GM19397 (cell line): ENCODE data around the gene INAFM1.

ENCODE experiments used
- ATAC-seq: cut with Tn5 transposase; IDR thresholded peaks from one replicate; pipeline ENCODE4 v1.9.1; 2021; ENCODE audit warnings: mild to moderate bottlenecking, moderate library complexity; ENCODE audit not compliant: unreplicated experiment

The INAFM1 gene

GRCh38 chr19:47274071-47274890 lies at the start of gene INAFM1:
TSS of gene INAFM1 (plus strand) at chr19:47274885. CDS start at chr19:47274920, 35 bp downstream.
- ATAC-seq, result peak; percentile 52

GRCh38 chr19:47225746-47226425 lies 48.8 kb upstream of the INAFM1 start:
- peak; percentile 46 for ATAC-seq

GRCh38 chr19:47226426-47227351 lies 48.0 kb upstream of the INAFM1 start:
- peak; percentile 15 for ATAC-seq

GRCh38 chr19:47227352-47228167 lies 47.1 kb upstream of the INAFM1 start:
- ATAC-seq, result no peak

- no peak for ATAC-seq
These were observed 46.3 kb upstream of the INAFM1 start for GRCh38 chr19:47228168-47228936.

- no peak for ATAC-seq
These were observed 45.6 kb upstream of the INAFM1 start for GRCh38 chr19:47228937-47229675.

GRCh38 chr19:47229676-47230053 lies 45.0 kb upstream of the INAFM1 start:
- ATAC-seq, result no peak

GRCh38 chr19:47230054-47230920 lies 44.4 kb upstream of the INAFM1 start:
- no peak for ATAC-seq

- ATAC-seq, result no peak
These were observed 43.8 kb upstream of the INAFM1 start, which contains the start of gene BBC3 for GRCh38 chr19:47230921-47231214. TSS of gene BBC3 (minus strand) at chr19:47231199. CDS start at chr19:47228431, 2,768 bp downstream.

- peak; percentile 34 for ATAC-seq
These were observed 43.2 kb upstream of the INAFM1 start for GRCh38 chr19:47231215-47232054.

GRCh38 chr19:47232422-47233211 lies 42.1 kb upstream of the INAFM1 start:
- no peak for ATAC-seq

GRCh38 chr19:47236072-47236675 lies 38.5 kb upstream of the INAFM1 start:
- no peak for ATAC-seq

- no peak for ATAC-seq
These were observed 35.5 kb upstream of the INAFM1 start for GRCh38 chr19:47239152-47239551.

GRCh38 chr19:47239610-47240296 lies 34.9 kb upstream of the INAFM1 start:
- no peak for ATAC-seq

- no peak for ATAC-seq
These were observed 34.1 kb upstream of the INAFM1 start for GRCh38 chr19:47240556-47240955.
